ENCODE measurements around the gene PRR19.

Gene PRR19

DNA sequence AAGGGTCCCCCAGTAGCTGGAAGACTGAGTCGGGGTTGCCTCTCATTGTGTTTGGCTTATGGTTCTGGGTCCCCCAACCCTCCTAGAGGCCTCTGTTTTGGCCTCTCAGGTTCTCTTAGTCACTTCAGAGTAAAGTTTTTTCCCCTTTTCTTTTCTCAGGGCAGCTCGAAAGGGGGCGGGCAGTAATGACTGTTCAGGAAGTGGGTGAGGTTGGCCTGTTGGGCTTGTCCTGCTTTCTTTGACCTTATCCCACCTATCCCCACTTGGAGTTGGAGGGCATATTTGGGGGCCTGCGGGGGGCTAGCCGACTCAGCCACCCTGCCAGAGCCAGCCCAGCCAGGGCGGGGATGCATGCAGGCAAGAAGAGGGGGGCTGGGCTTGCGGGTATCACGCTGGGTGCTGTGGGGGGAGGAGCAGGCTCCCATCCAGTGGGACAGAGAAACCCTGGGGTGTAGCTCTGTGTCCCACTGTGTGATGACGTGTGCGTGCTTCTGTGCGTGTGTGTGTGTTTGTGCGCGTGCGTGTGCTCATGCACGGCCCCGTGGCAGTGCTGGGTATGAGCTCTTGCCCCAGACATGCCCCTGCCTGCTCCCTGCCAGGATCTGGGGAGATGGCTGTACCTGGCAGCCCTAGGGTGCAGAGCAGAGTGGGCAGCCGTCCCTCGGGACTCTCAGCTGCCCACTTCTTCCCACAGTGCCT, 31.4 kb upstream of the PRR19 start:
- H3K27me3 ChIP-seq (ENCODE audit: low read length), result no peaks in the 10 kb centered on the region
- H3K4me2 ChIP-seq (ENCODE audit: low read depth, low read length, poor library complexity, severe bottlenecking), result peak overlapping the region; percentile 84
- no peaks in the 10 kb centered on the region for H3K36me3 ChIP-seq (ENCODE audit: low read length)
- peaks cover 11% of the 10 kb centered on the region; the same call in 1 of the 2 replicates for H3K79me2 ChIP-seq (ENCODE audit: insufficient read depth, low read length)
- H3K9me3 ChIP-seq (ENCODE audit: insufficient read depth, low read length), result no peaks in the 10 kb centered on the region
- H3K4me3 ChIP-seq (ENCODE audit: insufficient read depth, low read length, poor library complexity, severe bottlenecking), result peak overlapping the region; percentile 65
- peak overlapping the region; percentile 68 for H3K9ac ChIP-seq (ENCODE audit: low read length)
- H3K27ac ChIP-seq (ENCODE audit: low read depth, low read length), result peak overlapping the region; percentile 80
- TF ChIP-seq EZH2phosphoT487 (conservative IDR thresholded peaks at IDR 0.05; ENCODE audit: low read length) (no peak), CTCF (IDR thresholded peaks at IDR 0.05; ENCODE audit: insufficient read depth, low read length, poor library complexity, severe bottlenecking) (no peak)
- no peaks in the 10 kb centered on the region for H4K20me1 ChIP-seq (ENCODE audit: low read depth, low read length)
- no peaks in the 10 kb centered on the region for H3K9me2 ChIP-seq (replicated peaks; ENCODE audit: insufficient read depth, low read length)
- no peak overlapping the region for H2AFZ ChIP-seq (ENCODE audit: low read depth, low read length, severe bottlenecking)
- H3F3A ChIP-seq (ENCODE audit: insufficient read depth), result no peaks in the 10 kb centered on the region

DNA sequence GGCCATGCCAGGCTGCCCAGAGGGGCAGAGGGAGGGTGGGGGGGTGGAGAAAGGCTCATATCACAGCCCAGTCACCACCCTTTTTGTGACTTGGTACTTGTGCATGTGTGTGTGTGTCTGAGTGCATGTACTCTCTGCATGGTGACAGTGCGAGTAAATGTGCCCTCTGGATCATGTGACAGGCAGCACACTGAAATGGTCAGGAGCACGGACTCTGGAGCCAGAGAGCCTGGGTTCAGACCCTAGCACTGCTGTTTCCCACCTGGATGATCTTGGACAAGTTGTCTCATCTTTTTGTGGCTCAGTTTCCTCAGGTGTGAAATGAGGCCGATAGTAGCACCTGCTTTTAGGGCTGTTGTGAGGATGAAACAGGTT, 30.9 kb upstream of the PRR19 start:
- TF ChIP-seq CTCF (IDR thresholded peaks at IDR 0.05; ENCODE audit: insufficient read depth, low read length, poor library complexity, severe bottlenecking) (no peak), EZH2phosphoT487 (conservative IDR thresholded peaks at IDR 0.05; ENCODE audit: low read length) (no peak)
- no peak overlapping the region for H2AFZ ChIP-seq (ENCODE audit: low read depth, low read length, severe bottlenecking)
- H3K9me3 ChIP-seq (ENCODE audit: insufficient read depth, low read length), result no peaks in the 10 kb centered on the region
- H4K20me1 ChIP-seq (ENCODE audit: low read depth, low read length), result no peaks in the 10 kb centered on the region
- H3K79me2 ChIP-seq (ENCODE audit: insufficient read depth, low read length), result peaks cover 11% of the 10 kb centered on the region; the same call in 1 of the 2 replicates
- no peak overlapping the region for H3K4me3 ChIP-seq (ENCODE audit: insufficient read depth, low read length, poor library complexity, severe bottlenecking)
- no peaks in the 10 kb centered on the region for H3K9me2 ChIP-seq (replicated peaks; ENCODE audit: insufficient read depth, low read length)
- H3K27me3 ChIP-seq (ENCODE audit: low read length), result no peaks in the 10 kb centered on the region
- peak overlapping the region; percentile 80 for H3K27ac ChIP-seq (ENCODE audit: low read depth, low read length)
- H3F3A ChIP-seq (ENCODE audit: insufficient read depth), result 0 out of 2 replicates have a peak, but pooled peaks cover 3% of the 10 kb centered on the region
- peak overlapping the region; percentile 68 for H3K9ac ChIP-seq (ENCODE audit: low read length)
- no peaks in the 10 kb centered on the region for H3K36me3 ChIP-seq (ENCODE audit: low read length)
- H3K4me2 ChIP-seq (ENCODE audit: low read depth, low read length, poor library complexity, severe bottlenecking), result peak overlapping the region; percentile 84

DNA sequence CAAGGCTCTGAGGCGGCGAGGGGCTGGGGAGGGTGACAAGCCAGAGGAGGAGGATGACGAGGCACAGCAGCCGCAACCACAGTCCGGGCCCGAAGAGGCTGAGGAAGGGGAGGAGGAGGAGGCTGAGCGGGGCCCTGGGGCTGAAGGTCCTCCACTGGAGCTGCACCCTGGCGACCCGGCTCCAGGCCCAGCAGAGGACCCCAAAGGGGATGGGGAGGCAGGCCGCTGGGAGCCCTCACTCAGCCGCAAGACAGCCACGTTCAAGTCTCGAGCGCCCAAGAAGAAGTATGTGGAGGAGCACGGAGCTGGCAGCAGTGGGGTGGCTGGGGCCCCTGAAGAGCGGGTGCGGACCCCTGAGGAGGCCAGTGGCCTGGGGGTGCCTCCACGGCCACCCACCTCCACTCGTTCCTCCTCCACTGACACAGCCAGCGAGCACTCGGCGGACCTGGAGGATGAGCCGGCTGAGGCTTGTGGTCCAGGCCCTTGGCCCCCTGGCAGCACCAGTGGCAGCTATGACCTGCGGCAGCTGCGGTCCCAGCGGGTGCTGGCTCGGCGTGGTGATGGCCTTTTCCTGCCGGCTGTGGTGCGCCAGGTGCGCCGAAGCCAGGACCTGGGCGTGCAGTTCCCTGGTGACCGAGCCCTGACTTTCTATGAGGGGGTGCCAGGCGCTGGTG, 29.9 kb upstream of the PRR19 start:
- Histone ChIP-seq H3K36me3 (ENCODE audit: low read length) (no peaks in the 10 kb centered on the region), H3K9me2 (replicated peaks; ENCODE audit: insufficient read depth, low read length) (no peaks in the 10 kb centered on the region), H3K9me3 (ENCODE audit: insufficient read depth, low read length) (no peaks in the 10 kb centered on the region), H3K79me2 (ENCODE audit: insufficient read depth, low read length) (peaks cover 11% of the 10 kb centered on the region; the same call in 1 of the 2 replicates), H4K20me1 (ENCODE audit: low read depth, low read length) (no peaks in the 10 kb centered on the region), H3K9ac (ENCODE audit: low read length) (no peak overlapping the region), H2AFZ (ENCODE audit: low read depth, low read length, severe bottlenecking) (no peak overlapping the region), H3F3A (ENCODE audit: insufficient read depth) (0 out of 2 replicates have a peak, but pooled peaks cover 5% of the 10 kb centered on the region), H3K4me2 (ENCODE audit: low read depth, low read length, poor library complexity, severe bottlenecking) (no peak overlapping the region), H3K4me3 (ENCODE audit: insufficient read depth, low read length, poor library complexity, severe bottlenecking) (no peak overlapping the region), H3K27me3 (ENCODE audit: low read length) (no peaks in the 10 kb centered on the region), H3K27ac (ENCODE audit: low read depth, low read length) (no peak overlapping the region)
- TF ChIP-seq EZH2phosphoT487 (conservative IDR thresholded peaks at IDR 0.05; ENCODE audit: low read length) (no peak), CTCF (IDR thresholded peaks at IDR 0.05; ENCODE audit: insufficient read depth, low read length, poor library complexity, severe bottlenecking) (no peak)

Measured in SU-DHL-6 (cell line).